H54 (cell line): ENCODE results near the gene ASB1.
"Not testable (repeated sequence)": the region's sequence is repeated elsewhere in the genome, so short reads cannot be mapped to it uniquely, and the experiment has no call there.

ENCODE experiments used
- DNase-seq: peaks from one replicate; pipeline ENCODE4 v3.0.0; 2011; ENCODE audit warnings: low spot score, mixed read lengths; ENCODE audit not compliant: insufficient read length
- FAIRE-seq: peaks from 3 replicates; lab custom pipeline; 2011; peaks lifted over from hg19 to GRCh38; lab: Jason Lieb, UNC
- POLR2A ChIP-seq: IDR thresholded peaks from 2 replicates; pipeline ENCODE4 v1.6.1; 2011; ENCODE audit warnings: low read depth, mild to moderate bottlenecking, low read length

The ASB1 gene

GRCh38 chr2:238391042-238391689, 35.6 kb upstream of the ASB1 start:
- TF ChIP-seq POLR2A, result no peak
- FAIRE-seq (no peak), DNase-seq (no peak)

GRCh38 chr2:238396663-238397062, 30.1 kb upstream of the ASB1 start:
- DNase-seq (no peak), FAIRE-seq (no peak)
- TF ChIP-seq POLR2A, result no peak

GRCh38 chr2:238397356-238397755, 29.4 kb upstream of the ASB1 start:
- no peak for TF ChIP-seq POLR2A
- FAIRE-seq, result no peak
- DNase-seq, result no peak

- TF ChIP-seq POLR2A, result no peak
- FAIRE-seq (no peak), DNase-seq (no peak)
These were observed 28.1 kb upstream of the ASB1 start for GRCh38 chr2:238398577-238398976.

- FAIRE-seq, result no peak
These were observed 27.6 kb upstream of the ASB1 start for GRCh38 chr2:238399094-238399493.

GRCh38 chr2:238401551-238401950, 25.2 kb upstream of the ASB1 start:
- DNase-seq (no peak), FAIRE-seq (no peak)
- no peak for TF ChIP-seq POLR2A

More at GRCh38 chr2:238399094-238399493, 27.6 kb upstream of the ASB1 start:
- TF ChIP-seq POLR2A, result no peak
- no peak for DNase-seq

- FAIRE-seq (no peak), DNase-seq (no peak)
- TF ChIP-seq POLR2A, result no peak
These were observed 22.9 kb upstream of the ASB1 start for GRCh38 chr2:238403632-238404405.

DNA sequence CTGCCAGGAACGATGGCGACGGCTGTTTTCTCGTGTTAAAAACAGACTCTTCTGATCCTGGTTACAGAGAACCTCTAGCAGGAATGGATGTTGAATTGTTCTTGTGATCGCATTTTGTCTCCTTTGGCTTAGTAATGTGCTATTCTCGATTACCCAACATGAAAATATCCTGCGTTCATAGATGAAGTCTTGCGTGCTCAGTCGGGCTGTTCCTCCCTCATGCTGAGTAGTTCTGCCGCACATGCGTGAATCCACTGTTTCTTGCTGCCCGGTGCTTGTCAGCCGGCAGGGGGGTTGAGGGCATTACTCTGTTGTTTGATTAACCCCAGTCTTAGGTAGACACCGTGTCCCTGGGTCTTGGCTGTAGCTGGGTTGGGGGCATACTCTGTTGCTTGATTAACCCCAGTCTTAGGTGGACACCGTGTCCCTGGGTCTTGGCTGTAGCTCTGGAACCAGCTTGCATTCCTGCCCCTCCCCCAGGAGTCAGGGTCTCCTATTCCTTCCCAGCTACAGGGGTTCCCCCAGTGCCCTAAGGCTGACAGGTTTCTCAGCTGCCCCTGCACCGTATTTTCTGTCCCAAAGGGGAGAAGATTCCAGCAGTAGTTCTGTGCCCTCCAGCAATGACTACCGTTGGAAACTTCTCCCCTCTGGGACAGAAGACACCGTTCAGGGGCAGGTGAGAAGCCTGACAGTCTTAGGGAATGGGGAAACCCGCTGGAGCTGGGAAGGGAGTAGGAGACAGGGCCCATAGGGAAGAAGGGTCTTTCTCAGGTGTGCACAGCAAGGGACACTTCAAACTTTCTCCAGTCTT, 22.1 kb upstream of the ASB1 start:
- no peak for TF ChIP-seq POLR2A
- DNase-seq (no peak), FAIRE-seq (no peak)

DNA sequence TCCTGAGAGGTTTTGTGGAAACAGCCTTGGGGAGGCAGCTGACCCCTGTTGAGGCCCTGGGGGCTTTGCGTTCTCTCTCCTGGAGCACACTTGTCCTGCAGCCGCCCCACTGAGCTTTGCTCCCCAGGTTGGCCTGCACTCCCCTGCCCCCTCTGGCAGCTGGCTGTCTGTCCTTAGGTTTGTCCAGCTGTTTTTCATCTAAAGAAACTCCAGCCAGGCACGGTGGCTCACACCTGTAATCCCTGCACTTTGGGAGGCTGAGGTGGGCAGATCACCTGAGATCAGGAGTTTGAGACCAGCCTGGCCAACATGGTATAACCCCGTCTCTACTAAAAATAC, 21.5 kb upstream of the ASB1 start:
- DNase-seq, FAIRE-seq: not testable (repeated sequence)

GRCh38 chr2:238406221-238406997, 20.3 kb upstream of the ASB1 start:
- DNase-seq, result no peak
- FAIRE-seq, result no peak
- no peak for TF ChIP-seq POLR2A

DNA sequence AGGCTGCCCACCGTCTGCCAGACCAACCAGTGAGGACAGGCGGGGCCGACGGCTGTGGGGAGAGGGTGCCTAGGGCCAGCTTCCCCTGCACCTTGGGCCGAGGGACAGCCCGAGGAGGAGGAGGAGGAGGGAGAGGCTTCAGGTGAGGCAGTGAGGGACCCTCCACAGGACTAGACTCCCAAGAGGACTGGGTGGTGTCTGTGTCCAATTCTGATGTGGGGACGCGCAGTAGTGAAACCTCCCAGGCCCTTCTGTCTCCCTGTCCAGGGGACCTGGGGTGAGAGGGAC, 19.8 kb upstream of the ASB1 start:
- FAIRE-seq, result no peak
- no peak for DNase-seq
- TF ChIP-seq POLR2A, result no peak

GRCh38 chr2:238407566-238407965, 19.2 kb upstream of the ASB1 start:
- FAIRE-seq, result no peak
- DNase-seq, result no peak
- no peak for TF ChIP-seq POLR2A

GRCh38 chr2:238408615-238409340, 17.9 kb upstream of the ASB1 start:
- FAIRE-seq (no peak), DNase-seq (no peak)
- no peak for TF ChIP-seq POLR2A
